Peyer's patch (tissue), 4 donors: ENCODE measurements around the gene FAM3C. TPM values are rescaled to one million over a fixed set of nuclear protein-coding genes. Genes with fewer than 3 reads are reported as not detected.

Experiments used
- DNase-seq, 3 donors: peaks; one replicate each; pipeline ENCODE4 v3.0.0-alpha.2; 2017 to 2019
- H3K27ac ChIP-seq, 4 donors: fragments of 200-600 bp; sonication (generic); one replicate each; pipeline ENCODE4 v1.5.1; 2016 to 2019
- H3K27me3 ChIP-seq, 2 donors: fragments of 200-600 bp; sonication (generic); one replicate each; pipeline ENCODE4 v1.5.1; 2019
- H3K36me3 ChIP-seq, 3 donors: fragments of 200-600 bp; sonication (generic); one replicate each; pipeline ENCODE4 v1.5.1; 2016 to 2019
- H3K4me1 ChIP-seq, 4 donors: fragments of 200-600 bp; sonication (generic); one replicate each; pipeline ENCODE4 v1.5.1; 2016 to 2019
- H3K4me3 ChIP-seq, 4 donors: fragments of 200-600 bp; sonication (generic); 1 replicate in 3 of 4; 2 replicates in 1 of 4; pipeline ENCODE4 v1.5.1; 2016 to 2019; ENCODE audit warnings: mild to moderate bottlenecking in 1 of 4
- H3K9me3 ChIP-seq, 4 donors: fragments of 200-600 bp; sonication (generic); one replicate each; pipeline ENCODE4 v1.5.1; 2016 to 2019; ENCODE audit warnings: mild to moderate bottlenecking in 1 of 4
- POLR2A ChIP-seq, 2 donors: fragments of 450-650 bp; IDR thresholded peaks; one replicate each; pipeline ENCODE4 v1.5.1; 2017; ENCODE audit warnings: antibody characterized with exemption in 2 of 2, mild to moderate bottlenecking in 2 of 2, moderate library complexity in 2 of 2
- total RNA-seq, 4 donors: library from RNA; depleted of rRNA; stranded (reverse); fragments of >200 nt; gene quantifications; one replicate each; pipeline ENCODE4 v1.1.0, GENCODE V29; 2016
- TF ChIP-seq, protein P1 (sequence below), 6 experiments: fragments of 450-650 bp in 4 of 6; fragments of 200-600 bp in 2 of 6; sonication (generic) in 1 of 6; IDR thresholded peaks; one replicate each; pipeline ENCODE4 v1.5.1; 2017 to 2019; ENCODE audit warnings: antibody characterized with exemption in 6 of 6, mild to moderate bottlenecking in 3 of 6, moderate library complexity in 1 of 6

The FAM3C gene
- total RNA-seq, 4 donors from 2014 or later = 20.6 to 204 (median 149) TPM

DNA sequence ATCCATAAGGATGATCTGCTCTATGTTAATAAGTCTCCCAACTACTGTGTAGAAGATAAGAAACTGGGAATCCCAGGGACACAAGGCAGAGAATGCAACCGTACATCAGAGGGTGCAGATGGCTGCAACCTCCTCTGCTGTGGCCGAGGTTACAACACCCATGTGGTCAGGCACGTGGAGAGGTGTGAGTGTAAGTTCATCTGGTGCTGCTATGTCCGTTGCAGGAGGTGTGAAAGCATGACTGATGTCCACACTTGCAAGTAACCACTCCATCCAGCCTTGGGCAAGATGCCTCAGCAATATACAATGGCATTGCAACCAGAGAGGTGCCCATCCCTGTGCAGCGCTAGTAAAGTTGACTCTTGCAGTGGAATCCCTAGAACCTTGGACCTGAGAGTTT lies 57.0 kb downstream of the FAM3C start:
- no peaks in the 10 kb centered on the region for H3K4me1 ChIP-seq
- no peak for TF ChIP-seq POLR2A (IDR thresholded peaks at IDR 0.05)
- no peak for DNase-seq
- no peaks in the 10 kb centered on the region for H3K36me3 ChIP-seq
- H3K27me3 ChIP-seq = no peaks in the 10 kb centered on the region
- H3K4me3 ChIP-seq = no peak overlapping the region
- H3K27ac ChIP-seq = no peak overlapping the region
- no peaks in the 10 kb centered on the region for H3K9me3 ChIP-seq

DNA sequence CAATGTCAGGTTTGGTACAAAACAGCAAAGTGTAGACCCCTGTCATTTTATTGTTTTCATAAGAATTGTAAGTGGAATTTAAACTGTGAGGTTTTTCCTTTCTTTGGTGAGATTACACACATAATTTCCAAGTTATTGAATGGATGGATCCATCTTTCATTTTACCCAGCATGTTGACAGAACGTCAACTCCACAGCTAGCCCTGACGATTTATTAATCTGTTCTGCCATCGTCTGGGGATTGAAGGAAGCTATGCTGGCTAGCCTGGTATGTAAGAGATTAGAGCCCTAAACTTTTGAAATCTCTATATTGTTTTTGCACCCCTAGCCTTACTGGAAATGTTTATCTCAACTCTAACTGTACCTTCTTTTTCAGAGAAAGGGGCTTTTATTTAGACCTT lies 58.7 kb downstream of the FAM3C start:
- Histone ChIP-seq H3K4me3 (no peak overlapping the region), H3K36me3 (no peaks in the 10 kb centered on the region), H3K4me1 (no peaks in the 10 kb centered on the region), H3K9me3 (no peaks in the 10 kb centered on the region), H3K27me3 (no peaks in the 10 kb centered on the region), H3K27ac (no peak overlapping the region)
- no peak for DNase-seq
- TF ChIP-seq, protein P1, sequence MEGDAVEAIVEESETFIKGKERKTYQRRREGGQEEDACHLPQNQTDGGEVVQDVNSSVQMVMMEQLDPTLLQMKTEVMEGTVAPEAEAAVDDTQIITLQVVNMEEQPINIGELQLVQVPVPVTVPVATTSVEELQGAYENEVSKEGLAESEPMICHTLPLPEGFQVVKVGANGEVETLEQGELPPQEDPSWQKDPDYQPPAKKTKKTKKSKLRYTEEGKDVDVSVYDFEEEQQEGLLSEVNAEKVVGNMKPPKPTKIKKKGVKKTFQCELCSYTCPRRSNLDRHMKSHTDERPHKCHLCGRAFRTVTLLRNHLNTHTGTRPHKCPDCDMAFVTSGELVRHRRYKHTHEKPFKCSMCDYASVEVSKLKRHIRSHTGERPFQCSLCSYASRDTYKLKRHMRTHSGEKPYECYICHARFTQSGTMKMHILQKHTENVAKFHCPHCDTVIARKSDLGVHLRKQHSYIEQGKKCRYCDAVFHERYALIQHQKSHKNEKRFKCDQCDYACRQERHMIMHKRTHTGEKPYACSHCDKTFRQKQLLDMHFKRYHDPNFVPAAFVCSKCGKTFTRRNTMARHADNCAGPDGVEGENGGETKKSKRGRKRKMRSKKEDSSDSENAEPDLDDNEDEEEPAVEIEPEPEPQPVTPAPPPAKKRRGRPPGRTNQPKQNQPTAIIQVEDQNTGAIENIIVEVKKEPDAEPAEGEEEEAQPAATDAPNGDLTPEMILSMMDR (IDR thresholded peaks at IDR 0.05) = peak in 3 of 6 experiments; percentile 15 to 35 (median 16)
- no peak for TF ChIP-seq POLR2A (IDR thresholded peaks at IDR 0.05)

DNA sequence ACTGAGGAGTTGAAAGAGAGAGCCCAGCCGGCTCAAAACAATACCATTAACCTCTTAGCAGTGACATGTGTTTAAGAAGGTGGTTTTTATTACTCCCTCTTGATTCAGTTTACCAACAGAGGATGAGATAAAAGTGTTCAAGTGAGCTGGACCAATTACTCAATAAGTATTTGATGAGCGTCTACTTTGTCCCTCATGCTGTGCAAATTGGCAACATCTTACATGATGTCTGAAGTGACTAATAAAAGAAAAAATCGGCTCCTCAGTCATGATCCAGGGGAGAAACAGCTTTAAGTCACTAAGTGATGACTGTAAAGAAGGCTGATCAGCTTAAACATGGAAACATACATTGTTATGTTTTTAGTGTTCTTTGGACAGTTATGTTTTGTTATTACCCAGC lies 59.5 kb downstream of the FAM3C start:
- Histone ChIP-seq H3K4me1 (no peaks in the 10 kb centered on the region), H3K27ac (no peak overlapping the region)
- no peak for DNase-seq

DNA sequence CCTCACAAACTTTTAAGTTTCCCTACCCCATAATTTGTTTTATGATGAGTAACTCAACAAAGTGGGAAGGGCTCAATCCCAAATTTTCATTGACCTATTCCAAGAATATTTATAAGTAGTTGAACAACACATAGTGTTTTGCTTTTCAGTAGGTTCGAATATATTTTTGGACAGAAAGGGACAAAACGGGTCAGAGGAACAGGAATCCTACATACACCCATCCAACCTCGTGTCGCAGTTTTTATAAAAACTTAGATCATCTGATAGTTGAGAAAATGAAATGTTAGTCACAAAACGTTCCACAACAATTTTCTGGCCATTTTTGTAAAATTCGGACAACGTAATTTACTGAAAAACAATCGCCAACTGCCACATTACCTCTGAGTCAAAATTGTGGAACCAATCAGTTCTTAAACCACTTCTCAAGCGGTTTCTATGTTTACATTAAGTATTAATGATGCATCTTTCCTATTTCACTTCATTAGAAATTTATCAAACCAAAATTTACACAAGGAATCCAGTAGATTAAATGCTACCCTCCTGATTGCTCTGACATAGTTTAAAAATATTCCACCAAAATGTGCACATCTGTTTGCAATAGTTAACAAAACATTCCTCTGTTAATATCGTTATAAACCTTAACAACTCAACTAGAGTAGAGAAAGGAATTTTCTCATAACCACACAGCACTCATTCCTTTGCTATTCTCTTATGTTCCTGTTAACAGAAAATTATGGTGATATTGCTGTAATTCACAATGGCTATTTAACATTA lies 61.0 kb downstream of the FAM3C start:
- Histone ChIP-seq H3K27me3 (peaks cover 0 to 3% of the 10 kb centered on the region in 2 donors), H3K4me1 (peaks cover 0 to 7% (median 2%) of the 10 kb centered on the region in 4 donors), H3K9me3 (no peaks in the 10 kb centered on the region), H3K4me3 (no peak overlapping the region), H3K36me3 (no peaks in the 10 kb centered on the region), H3K27ac (no peak overlapping the region)
- no peak for DNase-seq
- TF ChIP-seq, protein P1 (IDR thresholded peaks at IDR 0.05) = no peak
- TF ChIP-seq POLR2A (IDR thresholded peaks at IDR 0.05) = no peak

More for the DNA sequence above, 59.5 kb downstream of the FAM3C start:
- no peaks in the 10 kb centered on the region for H3K9me3 ChIP-seq
- TF ChIP-seq POLR2A (IDR thresholded peaks at IDR 0.05) = no peak
- TF ChIP-seq, protein P1 (IDR thresholded peaks at IDR 0.05) = no peak
- no peaks in the 10 kb centered on the region for H3K36me3 ChIP-seq
- no peaks in the 10 kb centered on the region for H3K27me3 ChIP-seq
- no peak overlapping the region for H3K4me3 ChIP-seq

DNA sequence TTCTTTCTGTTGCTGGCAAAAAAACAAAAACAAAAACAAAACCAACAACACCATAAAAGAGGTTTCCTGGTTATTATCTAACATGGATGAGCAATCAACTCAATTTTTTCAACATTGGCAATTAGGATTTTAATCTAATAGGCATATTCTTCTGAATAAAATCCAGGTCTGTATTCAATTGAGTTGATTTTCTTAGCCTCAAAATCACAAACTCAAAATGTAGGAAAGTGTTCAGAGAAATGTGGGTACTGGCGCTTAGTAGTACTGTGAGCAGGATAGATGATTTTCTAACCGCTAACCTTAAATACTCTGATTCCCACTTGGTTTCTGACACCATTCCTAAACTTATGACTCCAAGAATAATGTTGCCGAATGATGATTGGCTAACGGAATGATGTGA lies 61.7 kb downstream of the FAM3C start:
- no peak for TF ChIP-seq POLR2A (IDR thresholded peaks at IDR 0.05)
- H3K36me3 ChIP-seq = no peaks in the 10 kb centered on the region
- no peak overlapping the region for H3K27ac ChIP-seq
- H3K4me1 ChIP-seq = peaks cover 0 to 14% (median 3%) of the 10 kb centered on the region in 4 donors
- peaks cover 0 to 10% of the 10 kb centered on the region in 2 donors for H3K27me3 ChIP-seq
- H3K4me3 ChIP-seq = no peak overlapping the region
- H3K9me3 ChIP-seq = no peaks in the 10 kb centered on the region
- no peak for DNase-seq

DNA sequence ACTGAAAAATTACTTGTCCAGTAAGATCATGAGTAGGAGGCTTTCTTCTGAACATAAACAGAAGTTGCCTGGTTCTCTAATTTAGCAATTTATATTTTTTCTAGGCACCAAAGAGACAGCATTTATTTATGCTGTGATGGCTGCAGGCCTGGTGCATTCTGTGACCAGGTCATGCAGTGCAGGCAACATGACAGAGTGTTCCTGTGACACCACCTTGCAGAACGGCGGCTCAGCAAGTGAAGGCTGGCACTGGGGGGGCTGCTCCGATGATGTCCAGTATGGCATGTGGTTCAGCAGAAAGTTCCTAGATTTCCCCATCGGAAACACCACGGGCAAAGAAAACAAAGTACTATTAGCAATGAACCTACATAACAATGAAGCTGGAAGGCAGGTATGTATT lies 64.5 kb downstream of the FAM3C start:
- no peak for DNase-seq
- Histone ChIP-seq H3K36me3 (no peaks in the 10 kb centered on the region), H3K27ac (no peak overlapping the region), H3K27me3 (peaks cover 0 to 21% of the 10 kb centered on the region in 2 donors), H3K9me3 (no peaks in the 10 kb centered on the region), H3K4me3 (no peak overlapping the region), H3K4me1 (peaks cover 0 to 21% (median 3%) of the 10 kb centered on the region in 4 donors)
- TF ChIP-seq, protein P1 (IDR thresholded peaks at IDR 0.05) = no peak
- TF ChIP-seq POLR2A (IDR thresholded peaks at IDR 0.05) = no peak
